Neural crest cell (in vitro differentiated cells): ENCODE results near the gene DDX11. TPM values are rescaled to one million over a fixed set of nuclear protein-coding genes. Genes with fewer than 3 reads are reported as not detected.
"Not testable (repeated sequence)": the region's sequence is repeated elsewhere in the genome, so short reads cannot be mapped to it uniquely, and the experiment has no call there.

ENCODE experiments used
- DNase-seq: peaks from one replicate; pipeline ENCODE4 v3.0.0; 2021; ENCODE audit warnings: low read depth, mixed read lengths, low spot score
- H3K27ac Mint-ChIP-seq: one replicate; pipeline ENCODE4 v1.8.0; 2021; ENCODE audit warnings: mild to moderate bottlenecking, mixed read lengths; ENCODE audit not compliant: unreplicated experiment
- H3K27me3 Mint-ChIP-seq: 2 replicates; pipeline ENCODE4 v1.8.0; 2021; ENCODE audit warnings: low read depth, mild to moderate bottlenecking, mixed read lengths
- H3K36me3 Mint-ChIP-seq: 2 replicates; pipeline ENCODE4 v1.8.0; 2021; ENCODE audit warnings: low read depth, mild to moderate bottlenecking, mixed read lengths
- H3K4me1 Mint-ChIP-seq: 2 replicates; pipeline ENCODE4 v1.8.0; 2021; ENCODE audit warnings: mixed read lengths
- H3K4me3 Mint-ChIP-seq: one replicate; pipeline ENCODE4 v1.8.0; 2021; ENCODE audit warnings: mild to moderate bottlenecking, mixed read lengths
- H3K9me3 Mint-ChIP-seq: 2 replicates; pipeline ENCODE4 v1.8.0; 2021; ENCODE audit warnings: mixed read lengths
- total RNA-seq: library from RNA; stranded (reverse); gene quantifications from 2 replicates; pipeline ENCODE4 v1.2.1, GENCODE V29; 2021

DDX11 gene
- total RNA-seq, 1 donor from 2014 or later, result 202 TPM

GRCh38 chr12:31144768-31145167 lies 71.1 kb downstream of the DDX11 start:
- H3K4me3 Mint-ChIP-seq, H3K27me3 Mint-ChIP-seq, DNase-seq, H3K4me1 Mint-ChIP-seq, H3K9me3 Mint-ChIP-seq, H3K27ac Mint-ChIP-seq, H3K36me3 Mint-ChIP-seq: not testable (repeated sequence)

- not testable (repeated sequence) for H3K36me3 Mint-ChIP-seq, DNase-seq, H3K9me3 Mint-ChIP-seq, H3K4me3 Mint-ChIP-seq, H3K27me3 Mint-ChIP-seq, H3K27ac Mint-ChIP-seq, H3K4me1 Mint-ChIP-seq
These were observed 71.6 kb downstream of the DDX11 start for GRCh38 chr12:31145296-31145695.

- H3K4me3 Mint-ChIP-seq, H3K4me1 Mint-ChIP-seq, H3K27me3 Mint-ChIP-seq: not testable (repeated sequence)
These were observed 73.8 kb downstream of the DDX11 start for GRCh38 chr12:31147415-31147814.

GRCh38 chr12:31150766-31151165 lies 77.1 kb downstream of the DDX11 start:
- not testable (repeated sequence) for H3K27ac Mint-ChIP-seq, H3K9me3 Mint-ChIP-seq, H3K4me1 Mint-ChIP-seq, DNase-seq, H3K36me3 Mint-ChIP-seq, H3K4me3 Mint-ChIP-seq, H3K27me3 Mint-ChIP-seq

More at GRCh38 chr12:31147415-31147814, 73.8 kb downstream of the DDX11 start:
- not testable (repeated sequence) for H3K36me3 Mint-ChIP-seq, H3K9me3 Mint-ChIP-seq, H3K27ac Mint-ChIP-seq, DNase-seq

Other genes with a start within 250 kb of the DDX11 start
- 18.3 and 21.4 TPM in 2 replicates for gene TSPAN11, start 147.1 kb upstream of the DDX11 start, total RNA-seq